Measurements from ENCODE around the gene DCP1A. TPM values are rescaled to one million over a fixed set of nuclear protein-coding genes. Genes with fewer than 3 reads are reported as not detected.

The DCP1A gene
- total and polyA plus RNA-seq, 2 experiments from 2014 or later, result 20.4 to 34.5 TPM

- Histone ChIP-seq H3K4me3 (no peak overlapping the region), H3K27me3 (no peaks in the 10 kb centered on the region), H3K36me3 (replicated peaks; ENCODE audit: insufficient read depth, low read depth) (no peaks in the 10 kb centered on the region), H3K27ac (no peak overlapping the region), H3K9me3 (ENCODE audit: low read depth) (no peaks in the 10 kb centered on the region), H3K4me1 (ENCODE audit: insufficient read depth) (peaks cover 16% of the 10 kb centered on the region), H3K9me2 (replicated peaks; ENCODE audit: insufficient read depth) (no peaks in the 10 kb centered on the region), H3K79me2 (peaks cover 99% of the 10 kb centered on the region), H4K20me1 (ENCODE audit: insufficient read depth, poor library complexity, severe bottlenecking) (peaks cover 79% of the 10 kb centered on the region), H2AFZ (no peak overlapping the region), H3K4me2 (no peak overlapping the region)
- WGBS (ENCODE audit: low lambda C conversion rate, missing lambda C conversion rate), result 91% methylated on average over 6 of the region's 6 CpGs
- TF ChIP-seq CTCF (IDR thresholded peaks at IDR 0.05; ENCODE audit: poor library complexity) (no peak), EZH2 (IDR thresholded peaks at IDR 0.05; ENCODE audit: borderline replicate concordance) (no peak), EZH2phosphoT487 (IDR thresholded peaks at IDR 0.05; ENCODE audit: low read depth, severe bottlenecking, unreplicated experiment) (no peak)
- DNase-seq (ENCODE audit: low spot score), result no peak
Measured at GRCh38 chr3:53248161-53248560, 99.2 kb downstream of the DCP1A start.

GRCh38 chr3:53247619-53248018 is 99.7 kb downstream of the DCP1A start:
- H3K27me3 ChIP-seq, result no peaks in the 10 kb centered on the region
- no peak overlapping the region for H3K4me3 ChIP-seq
- H3K9me3 ChIP-seq (ENCODE audit: low read depth), result no peaks in the 10 kb centered on the region
- no peak overlapping the region for H2AFZ ChIP-seq
- H3K4me1 ChIP-seq (ENCODE audit: insufficient read depth), result peaks cover 10% of the 10 kb centered on the region
- 89% methylated on average over 2 of the region's 2 CpGs for WGBS (ENCODE audit: low lambda C conversion rate, missing lambda C conversion rate)
- TF ChIP-seq CTCF (IDR thresholded peaks at IDR 0.05; ENCODE audit: poor library complexity) (no peak), EZH2phosphoT487 (IDR thresholded peaks at IDR 0.05; ENCODE audit: low read depth, severe bottlenecking, unreplicated experiment) (no peak), EZH2 (IDR thresholded peaks at IDR 0.05; ENCODE audit: borderline replicate concordance) (no peak)
- H3K4me2 ChIP-seq, result no peak overlapping the region
- no peak overlapping the region for H3K27ac ChIP-seq
- H4K20me1 ChIP-seq (ENCODE audit: insufficient read depth, poor library complexity, severe bottlenecking), result peaks cover 79% of the 10 kb centered on the region
- no peaks in the 10 kb centered on the region for H3K9me2 ChIP-seq (replicated peaks; ENCODE audit: insufficient read depth)
- H3K79me2 ChIP-seq, result peaks cover 99% of the 10 kb centered on the region
- no peak for DNase-seq (ENCODE audit: low spot score)
- H3K36me3 ChIP-seq (replicated peaks; ENCODE audit: insufficient read depth, low read depth), result no peaks in the 10 kb centered on the region

DNA sequence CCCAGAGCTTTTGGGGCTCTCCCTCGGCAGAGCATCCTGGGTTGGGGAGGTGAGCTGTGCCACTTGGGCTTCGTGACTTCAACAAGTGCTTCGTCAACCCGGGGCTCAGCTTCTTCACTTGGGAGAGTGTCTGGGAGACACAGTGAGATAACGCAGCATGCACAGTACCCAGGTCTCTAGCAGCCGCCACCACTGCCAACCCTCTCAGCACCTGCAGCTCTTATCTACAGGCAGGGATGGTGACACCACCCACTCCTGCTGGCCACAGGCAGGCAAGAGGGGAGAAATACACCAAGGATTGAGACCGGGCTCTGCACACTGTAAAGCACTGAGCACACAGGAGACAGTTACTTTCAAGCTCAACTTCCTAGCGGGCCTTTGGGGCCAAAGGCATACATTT is 103.1 kb downstream of the DCP1A start:
- TF ChIP-seq EZH2phosphoT487 (IDR thresholded peaks at IDR 0.05; ENCODE audit: low read depth, severe bottlenecking, unreplicated experiment) (no peak), CTCF (IDR thresholded peaks at IDR 0.05; ENCODE audit: poor library complexity) (no peak), EZH2 (IDR thresholded peaks at IDR 0.05; ENCODE audit: borderline replicate concordance) (no peak)
- no peaks in the 10 kb centered on the region for H3K9me2 ChIP-seq (replicated peaks; ENCODE audit: insufficient read depth)
- no peak for DNase-seq (ENCODE audit: low spot score)
- H3K27me3 ChIP-seq, result no peaks in the 10 kb centered on the region
- H3K36me3 ChIP-seq (replicated peaks; ENCODE audit: insufficient read depth, low read depth), result no peaks in the 10 kb centered on the region
- peaks cover 5% of the 10 kb centered on the region for H3K4me1 ChIP-seq (ENCODE audit: insufficient read depth)
- H3K27ac ChIP-seq, result no peak overlapping the region
- peaks cover 90% of the 10 kb centered on the region for H3K79me2 ChIP-seq
- no peak overlapping the region for H2AFZ ChIP-seq
- no peak overlapping the region for H3K4me3 ChIP-seq
- no peaks in the 10 kb centered on the region for H3K9me3 ChIP-seq (ENCODE audit: low read depth)
- WGBS (ENCODE audit: low lambda C conversion rate, missing lambda C conversion rate), result 85% methylated on average over 8 of the region's 8 CpGs
- H3K4me2 ChIP-seq, result no peak overlapping the region
- H4K20me1 ChIP-seq (ENCODE audit: insufficient read depth, poor library complexity, severe bottlenecking), result peaks cover 58% of the 10 kb centered on the region

- 82% methylated on average over 8 of the region's 8 CpGs for WGBS (ENCODE audit: low lambda C conversion rate, missing lambda C conversion rate)
- no peaks in the 10 kb centered on the region for H3K9me3 ChIP-seq (ENCODE audit: low read depth)
- H4K20me1 ChIP-seq (ENCODE audit: insufficient read depth, poor library complexity, severe bottlenecking), result peaks cover 56% of the 10 kb centered on the region
- H3K4me2 ChIP-seq, result no peak overlapping the region
- H3K27ac ChIP-seq, result no peak overlapping the region
- H3K4me3 ChIP-seq, result no peak overlapping the region
- no peaks in the 10 kb centered on the region for H3K36me3 ChIP-seq (replicated peaks; ENCODE audit: insufficient read depth, low read depth)
- TF ChIP-seq EZH2phosphoT487 (IDR thresholded peaks at IDR 0.05; ENCODE audit: low read depth, severe bottlenecking, unreplicated experiment) (no peak), CTCF (IDR thresholded peaks at IDR 0.05; ENCODE audit: poor library complexity) (no peak), EZH2 (IDR thresholded peaks at IDR 0.05; ENCODE audit: borderline replicate concordance) (no peak)
- H2AFZ ChIP-seq, result no peak overlapping the region
- no peaks in the 10 kb centered on the region for H3K9me2 ChIP-seq (replicated peaks; ENCODE audit: insufficient read depth)
- H3K27me3 ChIP-seq, result no peaks in the 10 kb centered on the region
- no peak for DNase-seq (ENCODE audit: low spot score)
- peaks cover 86% of the 10 kb centered on the region for H3K79me2 ChIP-seq
- H3K4me1 ChIP-seq (ENCODE audit: insufficient read depth), result peaks cover 6% of the 10 kb centered on the region
Measured at GRCh38 chr3:53243785-53244184, 103.6 kb downstream of the DCP1A start.
